Progenitor cell of endocrine pancreas (in vitro differentiated cells): ENCODE results near the gene GMEB2. TPM values are rescaled to one million over a fixed set of nuclear protein-coding genes. Genes with fewer than 3 reads are reported as not detected.

Experiments
- DNase-seq: peaks from one replicate; pipeline ENCODE4 v3.0.0; 2021; ENCODE audit warnings: low spot score; ENCODE audit not compliant: unreplicated experiment
- H3K27ac Mint-ChIP-seq: 2 replicates; pipeline ENCODE4 v1.8.0; 2021; ENCODE audit warnings: mild to moderate bottlenecking, moderate library complexity, mixed read lengths
- H3K27me3 Mint-ChIP-seq: 2 replicates; pipeline ENCODE4 v1.8.0; 2021; ENCODE audit warnings: mixed read lengths
- H3K36me3 Mint-ChIP-seq: 2 replicates; pipeline ENCODE4 v1.8.0; 2022; ENCODE audit warnings: mixed read lengths; ENCODE audit not compliant: insufficient read depth
- H3K4me1 Mint-ChIP-seq: 2 replicates; pipeline ENCODE4 v1.8.0; 2021; ENCODE audit warnings: low read depth, mixed read lengths
- H3K4me3 Mint-ChIP-seq: 2 replicates; pipeline ENCODE4 v1.8.0; 2021; ENCODE audit warnings: low read depth, mild to moderate bottlenecking, moderate library complexity, mixed read lengths
- H3K9me3 Mint-ChIP-seq: 2 replicates; pipeline ENCODE4 v1.8.0; 2021; ENCODE audit warnings: low read depth, mixed read lengths
- total RNA-seq: library from RNA; stranded (reverse); gene quantifications from 2 replicates; pipeline ENCODE4 v1.2.1, GENCODE V29; 2021
- TF ChIP-seq, protein P1 (sequence below): fragments of 200-600 bp; sonication (generic); IDR thresholded peaks from one replicate; pipeline ENCODE4 v1.5.0; 2021; ENCODE audit warnings: antibody characterized with exemption, mild to moderate bottlenecking; ENCODE audit not compliant: unreplicated experiment

GMEB2 gene
- total RNA-seq, 1 donor from 2014 or later: 15.1 TPM

DNA sequence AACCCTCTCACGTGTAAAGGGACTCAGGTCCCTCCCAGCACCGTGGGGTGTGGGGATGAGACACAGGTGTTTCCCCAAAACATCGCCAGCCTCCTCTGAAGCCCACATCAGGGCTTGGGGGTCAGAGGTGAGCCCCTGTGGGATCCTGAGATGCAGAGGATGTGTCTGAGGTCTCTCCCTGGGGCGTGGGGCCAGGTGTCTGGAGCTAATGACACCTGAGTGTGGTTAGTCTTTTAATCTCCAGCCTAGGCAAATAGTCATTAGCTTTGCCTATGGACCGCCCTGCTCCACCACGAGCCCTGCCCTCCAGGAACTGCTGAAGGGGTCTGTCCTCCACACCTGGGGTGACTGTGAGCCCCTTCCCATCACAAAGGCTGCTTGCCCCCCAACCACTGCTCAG is 81.1 kb downstream of the GMEB2 start:
- no peak overlapping the region for H3K27ac Mint-ChIP-seq
- no peak overlapping the region for H3K4me3 Mint-ChIP-seq
- peaks cover 16% of the 10 kb centered on the region for H3K27me3 Mint-ChIP-seq
- TF ChIP-seq, protein P1, sequence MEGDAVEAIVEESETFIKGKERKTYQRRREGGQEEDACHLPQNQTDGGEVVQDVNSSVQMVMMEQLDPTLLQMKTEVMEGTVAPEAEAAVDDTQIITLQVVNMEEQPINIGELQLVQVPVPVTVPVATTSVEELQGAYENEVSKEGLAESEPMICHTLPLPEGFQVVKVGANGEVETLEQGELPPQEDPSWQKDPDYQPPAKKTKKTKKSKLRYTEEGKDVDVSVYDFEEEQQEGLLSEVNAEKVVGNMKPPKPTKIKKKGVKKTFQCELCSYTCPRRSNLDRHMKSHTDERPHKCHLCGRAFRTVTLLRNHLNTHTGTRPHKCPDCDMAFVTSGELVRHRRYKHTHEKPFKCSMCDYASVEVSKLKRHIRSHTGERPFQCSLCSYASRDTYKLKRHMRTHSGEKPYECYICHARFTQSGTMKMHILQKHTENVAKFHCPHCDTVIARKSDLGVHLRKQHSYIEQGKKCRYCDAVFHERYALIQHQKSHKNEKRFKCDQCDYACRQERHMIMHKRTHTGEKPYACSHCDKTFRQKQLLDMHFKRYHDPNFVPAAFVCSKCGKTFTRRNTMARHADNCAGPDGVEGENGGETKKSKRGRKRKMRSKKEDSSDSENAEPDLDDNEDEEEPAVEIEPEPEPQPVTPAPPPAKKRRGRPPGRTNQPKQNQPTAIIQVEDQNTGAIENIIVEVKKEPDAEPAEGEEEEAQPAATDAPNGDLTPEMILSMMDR: no peak
- no peaks in the 10 kb centered on the region for H3K36me3 Mint-ChIP-seq
- no peaks in the 10 kb centered on the region for H3K9me3 Mint-ChIP-seq
- peaks cover 3% of the 10 kb centered on the region for H3K4me1 Mint-ChIP-seq
- DNase-seq: no peak

DNA sequence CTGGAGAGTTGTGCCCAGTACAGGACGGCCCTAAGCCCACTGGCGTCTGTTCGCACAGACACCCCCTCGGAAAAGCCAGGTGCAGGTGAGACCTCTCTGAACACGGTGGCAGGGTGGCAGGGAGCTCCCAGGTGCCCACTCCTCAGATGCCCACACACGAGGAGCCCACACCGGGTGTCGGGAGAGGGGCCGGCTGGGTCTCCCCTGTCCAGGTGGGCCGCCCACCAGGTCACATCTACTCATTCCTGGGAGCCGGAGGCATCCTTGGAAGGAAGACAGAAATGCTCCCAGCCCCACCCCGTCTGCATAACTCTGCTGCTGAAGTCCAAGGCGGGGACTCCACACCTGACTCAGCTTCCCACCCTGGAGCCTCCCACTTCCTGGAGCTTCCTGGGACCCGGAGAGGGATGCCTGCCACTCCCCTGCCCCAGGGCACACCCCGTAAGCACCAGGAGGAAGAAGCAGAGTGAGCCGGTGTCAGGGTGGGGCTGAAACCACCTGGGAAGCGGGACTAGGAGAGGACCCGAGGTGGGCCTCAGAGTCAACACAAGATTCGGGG is 81.9 kb downstream of the GMEB2 start:
- TF ChIP-seq, protein P1: no peak
- no peaks in the 10 kb centered on the region for H3K9me3 Mint-ChIP-seq
- no peak for DNase-seq
- peaks cover 3% of the 10 kb centered on the region for H3K4me1 Mint-ChIP-seq
- no peaks in the 10 kb centered on the region for H3K36me3 Mint-ChIP-seq
- no peak overlapping the region for H3K4me3 Mint-ChIP-seq
- H3K27me3 Mint-ChIP-seq: peaks cover 15% of the 10 kb centered on the region
- no peak overlapping the region for H3K27ac Mint-ChIP-seq

DNA sequence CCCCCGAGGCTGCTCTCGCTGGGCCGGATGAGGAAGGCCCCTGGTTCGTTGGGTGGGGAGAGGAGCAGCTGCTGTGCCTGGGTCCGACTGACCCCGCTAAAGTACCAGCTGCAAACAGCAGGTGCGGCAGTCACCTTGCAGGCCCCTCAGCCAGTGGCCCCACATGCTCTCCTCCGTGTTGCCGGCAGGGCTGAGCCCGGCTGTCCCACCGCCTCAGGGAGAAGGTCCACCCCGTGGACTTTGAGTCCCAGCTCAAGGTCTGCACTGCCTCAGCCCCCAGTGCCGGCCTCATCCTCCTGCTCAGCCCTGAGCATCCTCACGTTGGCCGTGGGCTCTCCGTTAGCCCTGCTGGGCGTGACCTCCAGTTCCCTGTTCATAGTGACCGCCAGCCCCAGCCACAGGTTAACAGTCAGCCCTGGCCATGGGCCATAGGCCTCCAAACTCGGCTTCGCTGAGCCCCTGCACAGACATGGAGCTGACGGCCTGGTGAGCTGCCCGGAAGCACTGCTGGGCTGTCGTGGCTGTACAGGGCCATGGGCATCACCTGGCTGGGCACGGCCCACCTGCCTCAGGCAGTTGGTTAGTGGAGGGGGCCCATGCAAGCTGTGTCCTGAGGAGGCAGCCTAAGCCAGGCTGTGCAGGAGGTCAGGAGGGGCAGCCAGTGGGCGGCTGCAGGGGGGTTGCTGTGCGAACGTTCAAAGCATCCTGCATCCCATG is 82.5 kb downstream of the GMEB2 start:
- H3K4me3 Mint-ChIP-seq: no peak overlapping the region
- no peaks in the 10 kb centered on the region for H3K36me3 Mint-ChIP-seq
- H3K27ac Mint-ChIP-seq: no peak overlapping the region
- peaks cover 3% of the 10 kb centered on the region for H3K4me1 Mint-ChIP-seq
- peaks cover 13% of the 10 kb centered on the region for H3K27me3 Mint-ChIP-seq
- TF ChIP-seq, protein P1: no peak
- no peaks in the 10 kb centered on the region for H3K9me3 Mint-ChIP-seq
- DNase-seq: no peak

DNA sequence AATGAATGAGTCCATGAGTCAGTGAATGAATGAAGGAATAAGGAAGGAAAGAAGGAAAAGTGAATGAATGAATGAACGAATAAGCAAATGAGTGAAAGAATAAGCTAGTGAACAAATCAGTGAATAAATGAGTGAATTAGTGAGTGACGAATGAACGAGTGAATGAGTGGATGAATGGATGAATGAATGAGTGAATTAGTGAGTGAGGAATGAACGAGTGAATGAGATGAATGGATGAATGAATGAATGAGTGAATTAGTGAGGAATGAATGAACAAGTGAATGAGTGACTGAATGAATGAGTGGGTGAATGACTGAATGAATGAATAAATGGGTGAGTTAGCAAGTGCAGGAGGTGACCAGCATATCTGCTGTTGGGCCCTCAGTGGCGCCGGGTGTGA is 83.2 kb downstream of the GMEB2 start:
- Mint-ChIP-seq H3K9me3 (no peaks in the 10 kb centered on the region), H3K4me3 (no peak overlapping the region), H3K4me1 (peaks cover 3% of the 10 kb centered on the region), H3K27me3 (peaks cover 12% of the 10 kb centered on the region), H3K27ac (no peak overlapping the region), H3K36me3 (no peaks in the 10 kb centered on the region)
- TF ChIP-seq, protein P1: no peak
- no peak for DNase-seq

DNA sequence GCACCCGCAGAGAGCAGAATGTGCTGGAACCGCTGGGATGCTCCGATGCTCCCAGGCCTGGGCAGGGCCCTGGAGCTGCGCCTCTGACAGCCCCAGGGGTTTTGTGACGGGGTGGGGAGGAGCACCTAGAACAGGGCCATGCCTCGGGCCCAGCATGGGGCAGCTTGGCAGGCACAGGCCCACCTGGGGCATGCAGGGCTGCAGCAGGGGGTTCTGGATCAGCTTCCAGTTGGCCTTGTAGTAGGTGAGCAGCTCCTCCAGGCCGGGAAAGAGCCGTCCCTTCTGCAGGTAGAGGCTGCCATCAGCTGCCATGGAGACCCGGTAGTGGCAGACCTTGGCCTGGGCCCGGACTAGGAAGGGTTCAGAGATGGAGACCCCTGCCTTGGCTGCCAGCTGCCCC is 83.8 kb downstream of the GMEB2 start:
- Mint-ChIP-seq H3K27ac (no peak overlapping the region), H3K36me3 (no peaks in the 10 kb centered on the region), H3K9me3 (no peaks in the 10 kb centered on the region), H3K4me3 (no peak overlapping the region), H3K4me1 (peaks cover 3% of the 10 kb centered on the region), H3K27me3 (peaks cover 12% of the 10 kb centered on the region)
- TF ChIP-seq, protein P1: no peak
- no peak for DNase-seq
